ENCODE measurements around the gene PPARD.
"Not testable (repeated sequence)": the region's sequence is repeated elsewhere in the genome, so short reads cannot be mapped to it uniquely, and the experiment has no call there.

Gene PPARD

DNA sequence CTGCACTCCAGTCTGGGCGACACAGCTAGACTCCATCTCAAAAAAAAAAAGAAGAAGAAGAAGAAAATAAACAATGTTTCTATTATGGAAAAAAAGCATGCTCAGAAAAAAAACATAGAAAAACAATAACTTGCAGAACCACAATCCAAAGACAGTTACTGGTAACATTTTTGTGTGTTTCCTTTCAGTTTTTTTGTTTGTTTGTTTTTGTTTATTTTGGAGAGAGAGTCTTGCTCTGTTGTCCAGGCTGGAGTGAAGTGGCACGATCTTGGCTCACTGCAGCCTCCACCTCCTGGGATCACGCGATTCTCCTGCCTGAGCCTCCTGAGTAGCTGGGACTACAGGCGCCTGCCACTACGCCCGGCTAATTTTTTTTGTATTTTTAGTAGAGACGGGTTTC, 13.4 kb upstream of the PPARD start:
- not testable (repeated sequence) for H3K27me3 ChIP-seq (ENCODE audit: control insufficient read depth in 1 of 2, insufficient read depth in 2 of 2, low read length in 2 of 2); H3K4me1 ChIP-seq (ENCODE audit: control insufficient read depth in 1 of 2, insufficient read depth in 2 of 2, low read length in 2 of 2)

DNA sequence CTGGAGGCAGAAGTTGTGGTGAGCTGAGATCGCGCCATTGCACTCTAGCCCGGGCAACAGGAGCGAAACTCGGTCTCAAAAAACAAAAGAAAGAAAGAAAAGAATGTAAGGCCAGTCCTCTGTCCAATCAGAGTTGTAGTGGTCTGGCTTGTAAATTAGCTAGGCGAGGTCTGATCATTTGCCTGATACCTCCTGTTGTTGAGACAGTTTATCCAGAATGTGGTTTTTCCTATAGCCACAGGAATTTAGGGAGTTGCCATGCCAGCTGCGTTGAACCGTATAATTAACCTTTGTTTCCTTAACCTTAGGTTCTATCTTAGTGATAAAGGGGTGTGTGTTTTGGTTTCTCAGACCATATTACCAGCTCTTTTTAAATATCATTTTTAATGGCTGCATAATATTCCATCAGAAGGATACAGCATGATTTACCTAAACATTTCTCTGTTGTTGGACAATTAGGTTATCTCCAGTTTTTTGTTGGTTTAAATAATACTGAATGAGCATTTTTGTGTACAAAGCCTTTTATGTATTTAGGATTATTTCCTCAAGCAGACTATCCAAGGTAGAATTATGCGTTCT, 11.7 kb upstream of the PPARD start:
- H3K27me3 ChIP-seq (ENCODE audit: control insufficient read depth in 1 of 2, insufficient read depth in 2 of 2, low read length in 2 of 2), result no peaks in the 10 kb centered on the region
- H3K36me3 ChIP-seq (ENCODE audit: control insufficient read depth in 1 of 2, insufficient read depth in 2 of 2, low read length in 2 of 2), result no peaks in the 10 kb centered on the region
- H3K4me3 ChIP-seq (ENCODE audit: low read depth in 1 of 2, low read length in 2 of 2), result no peak overlapping the region
- H3K27ac ChIP-seq (ENCODE audit: low read depth, low read length), result no peak overlapping the region
- no peaks in the 10 kb centered on the region for H3K4me1 ChIP-seq (ENCODE audit: control insufficient read depth in 1 of 2, insufficient read depth in 2 of 2, low read length in 2 of 2)
- no peak overlapping the region for H3K9ac ChIP-seq (ENCODE audit: low read depth in 1 of 2, low read length in 2 of 2)
- peaks cover 0 to 1% of the 10 kb centered on the region in 2 donors for H3K9me3 ChIP-seq (ENCODE audit: control insufficient read depth in 1 of 2, low read length in 2 of 2)

More for the DNA sequence above, 13.4 kb upstream of the PPARD start:
- H3K4me3 ChIP-seq (ENCODE audit: low read depth in 1 of 2, low read length in 2 of 2); H3K36me3 ChIP-seq (ENCODE audit: control insufficient read depth in 1 of 2, insufficient read depth in 2 of 2, low read length in 2 of 2); H3K27ac ChIP-seq (ENCODE audit: low read depth, low read length); H3K9ac ChIP-seq (ENCODE audit: low read depth in 1 of 2, low read length in 2 of 2); H3K9me3 ChIP-seq (ENCODE audit: control insufficient read depth in 1 of 2, low read length in 2 of 2): not testable (repeated sequence)

DNA sequence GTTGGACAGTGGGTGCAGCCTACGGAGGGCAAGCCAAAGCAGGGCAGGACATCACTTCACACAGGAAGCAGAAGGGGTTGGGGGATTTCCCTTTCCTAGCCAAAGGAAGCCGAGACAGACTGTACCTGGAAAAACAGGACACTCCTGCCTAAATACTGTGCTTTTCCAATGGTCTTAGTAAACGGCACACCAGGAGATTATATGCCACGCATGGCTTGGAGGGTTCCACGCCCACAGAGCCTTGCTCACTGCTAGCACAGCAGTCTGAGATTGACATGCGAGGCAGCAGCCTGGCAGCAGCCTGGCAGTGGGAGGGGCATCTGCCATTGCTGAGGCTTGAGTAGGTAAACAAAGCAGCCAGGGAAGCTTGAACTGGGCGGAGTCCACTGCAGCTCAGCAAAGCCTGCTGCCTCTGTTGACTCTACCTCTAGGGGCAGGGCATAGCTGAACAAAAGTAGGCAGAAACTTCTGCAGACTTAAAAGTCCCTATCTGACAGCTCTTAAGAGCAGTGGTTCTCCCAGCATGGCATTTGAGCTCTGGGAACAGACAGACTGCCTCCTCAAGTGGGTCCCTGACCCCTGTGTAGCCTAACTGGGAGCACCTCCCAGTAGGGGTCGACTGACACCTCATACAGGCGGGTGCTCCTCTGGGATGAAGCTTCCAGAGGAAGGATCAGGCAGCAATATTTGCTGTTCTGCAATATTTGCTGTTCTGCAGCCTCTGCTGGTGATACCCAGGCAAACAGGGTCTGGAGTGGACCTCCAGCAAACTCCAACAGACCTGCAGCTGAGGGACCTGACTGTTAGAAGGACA, 10.1 kb upstream of the PPARD start:
- H3K4me3 ChIP-seq (ENCODE audit: low read depth in 1 of 2, low read length in 2 of 2); H3K27ac ChIP-seq (ENCODE audit: low read depth, low read length); H3K27me3 ChIP-seq (ENCODE audit: control insufficient read depth in 1 of 2, insufficient read depth in 2 of 2, low read length in 2 of 2); H3K9me3 ChIP-seq (ENCODE audit: control insufficient read depth in 1 of 2, low read length in 2 of 2); H3K9ac ChIP-seq (ENCODE audit: low read depth in 1 of 2, low read length in 2 of 2); H3K4me1 ChIP-seq (ENCODE audit: control insufficient read depth in 1 of 2, insufficient read depth in 2 of 2, low read length in 2 of 2); H3K36me3 ChIP-seq (ENCODE audit: control insufficient read depth in 1 of 2, insufficient read depth in 2 of 2, low read length in 2 of 2): not testable (repeated sequence)

- peaks cover 13 to 14% of the 10 kb centered on the region in 2 donors for H3K4me1 ChIP-seq (ENCODE audit: control insufficient read depth in 1 of 2, insufficient read depth in 2 of 2, low read length in 2 of 2)
- no peak overlapping the region for H3K9ac ChIP-seq (ENCODE audit: low read depth in 1 of 2, low read length in 2 of 2)
- no peak overlapping the region for H3K27ac ChIP-seq (ENCODE audit: low read depth, low read length)
These were observed 801 bp upstream of the PPARD start for GRCh38 chr6:35341557-35341956.

GRCh38 chr6:35343092-35343834, 905 bp downstream of the PPARD start:
- H3K4me3 ChIP-seq (ENCODE audit: low read depth in 1 of 2, low read length in 2 of 2), result peak overlapping the region; percentile 85 to 93
- H3K9ac ChIP-seq (ENCODE audit: low read depth in 1 of 2, low read length in 2 of 2), result peak overlapping the region; percentile 71 to 95
- H3K36me3 ChIP-seq (ENCODE audit: control insufficient read depth in 1 of 2, insufficient read depth in 2 of 2, low read length in 2 of 2), result peaks cover 2 to 18% of the 10 kb centered on the region in 2 donors
- H3K27ac ChIP-seq (ENCODE audit: low read depth, low read length), result peak overlapping the region; percentile 76
- H3K9me3 ChIP-seq (ENCODE audit: control insufficient read depth in 1 of 2, low read length in 2 of 2), result no peaks in the 10 kb centered on the region
- H3K4me1 ChIP-seq (ENCODE audit: control insufficient read depth in 1 of 2, insufficient read depth in 2 of 2, low read length in 2 of 2), result peaks cover 13 to 14% of the 10 kb centered on the region in 2 donors
- no peaks in the 10 kb centered on the region for H3K27me3 ChIP-seq (ENCODE audit: control insufficient read depth in 1 of 2, insufficient read depth in 2 of 2, low read length in 2 of 2)

More at GRCh38 chr6:35341557-35341956, 801 bp upstream of the PPARD start:
- Histone ChIP-seq H3K27me3 (ENCODE audit: control insufficient read depth in 1 of 2, insufficient read depth in 2 of 2, low read length in 2 of 2) (no peaks in the 10 kb centered on the region), H3K4me3 (ENCODE audit: low read depth in 1 of 2, low read length in 2 of 2) (no peak overlapping the region), H3K9me3 (ENCODE audit: control insufficient read depth in 1 of 2, low read length in 2 of 2) (no peaks in the 10 kb centered on the region), H3K36me3 (ENCODE audit: control insufficient read depth in 1 of 2, insufficient read depth in 2 of 2, low read length in 2 of 2) (peaks cover 0 to 10% of the 10 kb centered on the region in 2 donors)

- peak overlapping the region; percentile 71 to 95 for H3K9ac ChIP-seq (ENCODE audit: low read depth in 1 of 2, low read length in 2 of 2)
These were observed 1.6 kb downstream of the PPARD start for GRCh38 chr6:35343835-35344550.

GRCh38 chr6:35351422-35351821, 9.1 kb downstream of the PPARD start:
- Histone ChIP-seq H3K27me3 (ENCODE audit: control insufficient read depth in 1 of 2, insufficient read depth in 2 of 2, low read length in 2 of 2) (no peaks in the 10 kb centered on the region), H3K4me1 (ENCODE audit: control insufficient read depth in 1 of 2, insufficient read depth in 2 of 2, low read length in 2 of 2) (no peaks in the 10 kb centered on the region), H3K36me3 (ENCODE audit: control insufficient read depth in 1 of 2, insufficient read depth in 2 of 2, low read length in 2 of 2) (peaks cover 19 to 37% of the 10 kb centered on the region in 2 donors), H3K27ac (ENCODE audit: low read depth, low read length) (no peak overlapping the region), H3K9me3 (ENCODE audit: control insufficient read depth in 1 of 2, low read length in 2 of 2) (no peaks in the 10 kb centered on the region), H3K9ac (ENCODE audit: low read depth in 1 of 2, low read length in 2 of 2) (no peak overlapping the region), H3K4me3 (ENCODE audit: low read depth in 1 of 2, low read length in 2 of 2) (no peak overlapping the region)

More at GRCh38 chr6:35343835-35344550, 1.6 kb downstream of the PPARD start:
- peaks cover 7 to 18% of the 10 kb centered on the region in 2 donors for H3K36me3 ChIP-seq (ENCODE audit: control insufficient read depth in 1 of 2, insufficient read depth in 2 of 2, low read length in 2 of 2)
- no peaks in the 10 kb centered on the region for H3K27me3 ChIP-seq (ENCODE audit: control insufficient read depth in 1 of 2, insufficient read depth in 2 of 2, low read length in 2 of 2)
- H3K9me3 ChIP-seq (ENCODE audit: control insufficient read depth in 1 of 2, low read length in 2 of 2), result no peaks in the 10 kb centered on the region
- H3K27ac ChIP-seq (ENCODE audit: low read depth, low read length), result no peak overlapping the region
- peak overlapping the region; percentile 85 to 93 for H3K4me3 ChIP-seq (ENCODE audit: low read depth in 1 of 2, low read length in 2 of 2)
- H3K4me1 ChIP-seq (ENCODE audit: control insufficient read depth in 1 of 2, insufficient read depth in 2 of 2, low read length in 2 of 2), result peaks cover 13 to 14% of the 10 kb centered on the region in 2 donors

DNA sequence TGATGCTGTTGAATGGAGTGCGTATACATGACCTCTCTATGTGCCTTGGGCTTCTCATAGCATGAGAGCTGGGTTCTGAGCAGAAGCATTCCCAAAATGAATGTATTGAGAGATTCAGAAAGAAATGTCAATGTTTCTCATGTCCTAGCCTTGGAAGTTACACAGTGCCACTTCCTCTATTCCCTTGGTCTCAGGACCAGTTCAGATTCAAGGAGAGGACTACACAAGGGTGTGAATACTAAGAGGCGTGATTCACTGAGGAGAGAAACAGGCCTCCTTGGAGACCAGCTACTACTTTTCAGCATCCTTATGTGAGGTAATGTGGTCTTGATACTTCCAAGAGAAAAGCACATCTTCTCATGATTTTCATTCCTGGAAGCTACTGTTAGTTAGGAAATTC, 10.4 kb downstream of the PPARD start:
- Histone ChIP-seq H3K36me3 (ENCODE audit: control insufficient read depth in 1 of 2, insufficient read depth in 2 of 2, low read length in 2 of 2) (peaks cover 24 to 38% of the 10 kb centered on the region in 2 donors), H3K27ac (ENCODE audit: low read depth, low read length) (no peak overlapping the region), H3K9me3 (ENCODE audit: control insufficient read depth in 1 of 2, low read length in 2 of 2) (no peaks in the 10 kb centered on the region), H3K27me3 (ENCODE audit: control insufficient read depth in 1 of 2, insufficient read depth in 2 of 2, low read length in 2 of 2) (no peaks in the 10 kb centered on the region), H3K4me1 (ENCODE audit: control insufficient read depth in 1 of 2, insufficient read depth in 2 of 2, low read length in 2 of 2) (no peaks in the 10 kb centered on the region), H3K9ac (ENCODE audit: low read depth in 1 of 2, low read length in 2 of 2) (no peak overlapping the region), H3K4me3 (ENCODE audit: low read depth in 1 of 2, low read length in 2 of 2) (no peak overlapping the region)

- Histone ChIP-seq H3K27me3 (ENCODE audit: control insufficient read depth in 1 of 2, insufficient read depth in 2 of 2, low read length in 2 of 2) (no peaks in the 10 kb centered on the region), H3K36me3 (ENCODE audit: control insufficient read depth in 1 of 2, insufficient read depth in 2 of 2, low read length in 2 of 2) (peaks cover 18 to 40% of the 10 kb centered on the region in 2 donors)
These were observed 12.2 kb downstream of the PPARD start for GRCh38 chr6:35354361-35355135.

More at GRCh38 chr6:35354361-35355135, 12.2 kb downstream of the PPARD start:
- Histone ChIP-seq H3K9me3 (ENCODE audit: control insufficient read depth in 1 of 2, low read length in 2 of 2) (no peaks in the 10 kb centered on the region), H3K27ac (ENCODE audit: low read depth, low read length) (no peak overlapping the region), H3K4me1 (ENCODE audit: control insufficient read depth in 1 of 2, insufficient read depth in 2 of 2, low read length in 2 of 2) (no peaks in the 10 kb centered on the region), H3K4me3 (ENCODE audit: low read depth in 1 of 2, low read length in 2 of 2) (no peak overlapping the region), H3K9ac (ENCODE audit: low read depth in 1 of 2, low read length in 2 of 2) (no peak overlapping the region)
